Astrocyte (in vitro differentiated cells and primary cell): ENCODE data around the gene CINP.

Source experiments
- EZH2 ChIP-seq: IDR thresholded peaks from 2 replicates; pipeline ENCODE4 v1.6.1; 2012; ENCODE audit warnings: mild to moderate bottlenecking, low read length, inconsistent platforms; ENCODE audit not compliant: insufficient read depth
- TF ChIP-seq, protein P1 (sequence below): IDR thresholded peaks from 2 replicates; pipeline ENCODE4 v1.5.1; 2011; ENCODE audit warnings: low read depth, mild to moderate bottlenecking, inconsistent platforms, low read length, moderate library complexity; ENCODE audit not compliant: insufficient read depth

DNA sequence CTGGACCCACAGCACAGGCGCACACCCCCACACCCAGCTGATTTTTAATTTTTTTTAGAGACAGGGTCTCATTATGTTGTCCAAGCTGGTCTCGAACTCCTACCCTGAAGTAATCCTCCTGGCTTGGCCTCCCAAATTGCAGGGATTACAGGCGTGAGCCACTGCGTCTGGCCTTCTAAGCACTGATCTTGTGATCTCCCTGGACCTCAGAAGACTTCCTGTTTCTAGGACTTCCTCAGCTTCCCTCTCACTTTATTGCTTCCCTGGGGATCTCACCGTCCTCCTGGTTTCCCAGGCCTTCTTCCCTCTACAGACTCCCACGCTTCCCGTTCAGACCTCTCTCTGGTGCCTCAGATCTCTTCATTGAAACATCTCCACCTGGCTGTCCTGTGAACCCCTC, 29.3 kb downstream of the CINP start:
- TF ChIP-seq, protein P1, sequence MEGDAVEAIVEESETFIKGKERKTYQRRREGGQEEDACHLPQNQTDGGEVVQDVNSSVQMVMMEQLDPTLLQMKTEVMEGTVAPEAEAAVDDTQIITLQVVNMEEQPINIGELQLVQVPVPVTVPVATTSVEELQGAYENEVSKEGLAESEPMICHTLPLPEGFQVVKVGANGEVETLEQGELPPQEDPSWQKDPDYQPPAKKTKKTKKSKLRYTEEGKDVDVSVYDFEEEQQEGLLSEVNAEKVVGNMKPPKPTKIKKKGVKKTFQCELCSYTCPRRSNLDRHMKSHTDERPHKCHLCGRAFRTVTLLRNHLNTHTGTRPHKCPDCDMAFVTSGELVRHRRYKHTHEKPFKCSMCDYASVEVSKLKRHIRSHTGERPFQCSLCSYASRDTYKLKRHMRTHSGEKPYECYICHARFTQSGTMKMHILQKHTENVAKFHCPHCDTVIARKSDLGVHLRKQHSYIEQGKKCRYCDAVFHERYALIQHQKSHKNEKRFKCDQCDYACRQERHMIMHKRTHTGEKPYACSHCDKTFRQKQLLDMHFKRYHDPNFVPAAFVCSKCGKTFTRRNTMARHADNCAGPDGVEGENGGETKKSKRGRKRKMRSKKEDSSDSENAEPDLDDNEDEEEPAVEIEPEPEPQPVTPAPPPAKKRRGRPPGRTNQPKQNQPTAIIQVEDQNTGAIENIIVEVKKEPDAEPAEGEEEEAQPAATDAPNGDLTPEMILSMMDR = no peak
- no peak for TF ChIP-seq EZH2
